Endothelial cell of umbilical vein (primary cell): ENCODE data around the gene UBE2F. TPM values are rescaled to one million over a fixed set of nuclear protein-coding genes. Genes with fewer than 3 reads are reported as not detected.

Experiments used
- BruUV-seq: library from RNA; stranded (reverse); fragments of 400-500 nt; replicated peaks from 2 replicates; lab custom pipeline; 2021; lab: Mats Ljungman, UMichigan
- CTCF ChIA-PET: fragments of 300-600, 350-600 bp; sonication (Branson Sonifier 250); formaldehyde crosslinking; loops from one replicate; lab custom pipeline; 2021; ENCODE audit warnings: antibody characterized with exemption, inconsistent platforms; lab: Charles Lee
- POLR2A ChIA-PET: fragments of 300-600, 350-600 bp; sonication (Branson Sonifier 250); formaldehyde crosslinking; loops from one replicate; lab custom pipeline; 2021; ENCODE audit warnings: antibody characterized with exemption, inconsistent platforms; lab: Charles Lee
- DNase-seq: peaks from one replicate; pipeline ENCODE4 v3.0.0-alpha.2; 2011; ENCODE audit warnings: low read depth, low spot score
- FAIRE-seq: peaks from 2 replicates; lab custom pipeline; 2011; peaks lifted over from hg19 to GRCh38; lab: Jason Lieb, UNC
- H2AFZ ChIP-seq: 2 replicates; pipeline ENCODE4 v1.6.0; 2012; ENCODE audit warnings: low read depth, low read length, control low read depth, inconsistent platforms
- H3K27ac ChIP-seq: 2 replicates; pipeline ENCODE4 v1.5.1; 2011; ENCODE audit warnings: low read depth, mild to moderate bottlenecking, control low read depth, low read length, moderate library complexity; ENCODE audit not compliant: insufficient read depth
- H3K27me3 ChIP-seq, 2 experiments: 2 replicates each; pipeline versions ENCODE4 v1.6.0 to v1.6.1; 2011; ENCODE audit warnings: low read length in 2 of 2, mixed read lengths in 1 of 2; ENCODE audit not compliant: control insufficient read depth in 2 of 2, insufficient read depth in 2 of 2
- H3K36me3 ChIP-seq, 2 experiments: 2 replicates in 1 of 2; 3 replicates in 1 of 2; pipeline ENCODE4 v1.5.1; 2011; ENCODE audit warnings: low read length in 2 of 2, mild to moderate bottlenecking in 1 of 2, moderate library complexity in 1 of 2; ENCODE audit not compliant: control insufficient read depth in 2 of 2, insufficient read depth in 2 of 2; ENCODE audit errors: extremely low read depth in 1 of 2
- H3K4me1 ChIP-seq: 3 replicates; pipeline ENCODE4 v1.5.1; 2011; ENCODE audit warnings: mild to moderate bottlenecking, low read length; ENCODE audit not compliant: control insufficient read depth, insufficient read depth; ENCODE audit errors: extremely low read depth
- H3K4me2 ChIP-seq: 2 replicates; pipeline ENCODE4 v1.6.1; 2011; ENCODE audit warnings: low read length, control low read depth, mixed read lengths; ENCODE audit not compliant: insufficient read depth
- H3K4me3 ChIP-seq, 3 experiments: fragments of 200-600 bp in 1 of 3; sonication (generic), shearing (Covaris generic) in 1 of 3; replicated peaks in 1 of 3; 2 replicates each; pipeline ENCODE4 v1.5.1; 2011 to 2016; ENCODE audit warnings: control low read depth in 3 of 3, low read length in 3 of 3, mild to moderate bottlenecking in 2 of 3, inconsistent platforms in 1 of 3, low read depth in 1 of 3, moderate library complexity in 1 of 3; ENCODE audit not compliant: insufficient read depth in 1 of 3
- H3K79me2 ChIP-seq: 2 replicates; pipeline ENCODE4 v1.6.0; 2012; ENCODE audit warnings: low read length, inconsistent platforms; ENCODE audit not compliant: control insufficient read depth, insufficient read depth
- H3K9ac ChIP-seq: replicated peaks from 2 replicates; pipeline ENCODE3; 2011; ENCODE audit warnings: low read length, control low read depth; ENCODE audit not compliant: insufficient read depth; ENCODE audit errors: extremely low read depth
- H3K9me1 ChIP-seq: replicated peaks from 3 replicates; pipeline ENCODE4 v1.6.0; 2011; ENCODE audit warnings: mild to moderate bottlenecking, low read length; ENCODE audit not compliant: control insufficient read depth, insufficient read depth; ENCODE audit errors: extremely low read depth
- H3K9me3 ChIP-seq: replicated peaks from 2 replicates; pipeline ENCODE4 v1.5.1; 2012; ENCODE audit warnings: low read length, inconsistent platforms; ENCODE audit not compliant: control insufficient read depth, insufficient read depth
- H4K20me1 ChIP-seq: replicated peaks from 2 replicates; pipeline ENCODE3; 2011; ENCODE audit warnings: mild to moderate bottlenecking, low read length; ENCODE audit not compliant: control insufficient read depth, insufficient read depth; ENCODE audit errors: extremely low read depth
- CTCF ChIP-seq, 2 donors: IDR thresholded peaks; 1 replicate in 1 of 2; 2 replicates in 1 of 2; pipeline ENCODE4 v1.5.1; 2011; ENCODE audit warnings: low read length in 2 of 2, mild to moderate bottlenecking in 2 of 2, moderate library complexity in 2 of 2, control low read depth in 1 of 2, inconsistent platforms in 1 of 2, low read depth in 1 of 2; ENCODE audit not compliant: insufficient read depth in 1 of 2; ENCODE audit errors: extremely low read depth in 1 of 2
- EZH2 ChIP-seq: IDR thresholded peaks from 2 replicates; pipeline ENCODE4 v1.6.1; 2012; ENCODE audit warnings: borderline replicate concordance, low read depth, mild to moderate bottlenecking, moderate library complexity, low read length, inconsistent platforms; ENCODE audit not compliant: severe bottlenecking
- FOS ChIP-seq: IDR thresholded peaks from 2 replicates; pipeline ENCODE4 v1.6.1; 2011; ENCODE audit warnings: mild to moderate bottlenecking, low read length, moderate library complexity, borderline replicate concordance; ENCODE audit not compliant: insufficient read depth
- GATA2 ChIP-seq: IDR thresholded peaks from 2 replicates; pipeline ENCODE4 v1.7.0; 2011; ENCODE audit warnings: low read depth, mild to moderate bottlenecking, moderate library complexity, mixed read lengths, low read length; ENCODE audit not compliant: insufficient read length, insufficient read depth
- JUN ChIP-seq: IDR thresholded peaks from 2 replicates; pipeline ENCODE4 v1.6.1; 2011; ENCODE audit warnings: borderline replicate concordance, low read depth; ENCODE audit not compliant: insufficient read length, insufficient read depth
- MYC ChIP-seq: IDR thresholded peaks from one replicate; pipeline ENCODE4 v1.6.1; 2011; ENCODE audit warnings: mild to moderate bottlenecking, low read depth, low read length
- POLR2AphosphoS5 ChIP-seq: IDR thresholded peaks from 2 replicates; pipeline ENCODE4 v1.6.1; 2012; ENCODE audit warnings: low read depth, mild to moderate bottlenecking, control low read depth, low read length, moderate library complexity; ENCODE audit not compliant: insufficient read depth
- dilution Hi-C: fragments of 300-500 bp; cut with MboI; formaldehyde crosslinking; loops from one replicate; pipeline ENCODE4 v1.15.0; 2019; ENCODE audit warnings: low sequenced_read_pairs; ENCODE audit not compliant: extremely low pct_ligation_motif_present
- intact Hi-C: fragments of 100-400 bp; cut with micrococcal nuclease; formaldehyde crosslinking; loops from one replicate; pipeline ENCODE4 v1.10.0; 2022
- polyA plus RNA-seq, 4 experiments: library from polyadenylated mRNA; depleted of rRNA in 3 of 4; stranded (reverse) in 3 of 4; unstranded in 1 of 4; fragments of >200 nt; gene quantifications; 2 replicates each; pipeline versions ENCODE4 v1.2.1 to v1.2.3, GENCODE V29; 2011 to 2012; ENCODE audit warnings: missing spikeins in 1 of 4
- total RNA-seq: library from RNA; stranded (reverse); gene quantifications from 2 replicates; pipeline ENCODE4 v1.2.3, GENCODE V29; 2021
- TF ChIP-seq, protein P1 (sequence below): IDR thresholded peaks from 2 replicates; pipeline ENCODE4 v1.6.1; 2011; ENCODE audit not compliant: insufficient read depth, insufficient read length

Gene UBE2F
- total and polyA plus RNA-seq, 2 donors (not counting 3 experiments of a cell fraction or from before 2014, with no cell fraction given), result 42.3 to 45.6 TPM

GRCh38 chr2:238019962-238020361 is 53.1 kb downstream of the UBE2F start:
- no TSS peak for BruUV-seq
- ChIA-PET POLR2A (no interaction called here), CTCF (interaction anchor here (0.8 kb wide), 1 partner anchor 97 kb away, joined by 3 read pairs; no protein-coding TSS in a partner anchor)
- Histone ChIP-seq H3K36me3 (peaks cover 2% of the 10 kb centered on the region in 2 experiments), H3K9me3 (no peaks in the 10 kb centered on the region), H3K4me2 (no peak overlapping the region), H3K27me3 (no peaks in the 10 kb centered on the region), H4K20me1 (no peaks in the 10 kb centered on the region), H3K27ac (no peak overlapping the region), H3K79me2 (no peaks in the 10 kb centered on the region), H3K9ac (no peak overlapping the region), H3K9me1 (no peaks in the 10 kb centered on the region), H3K4me1 (no peaks in the 10 kb centered on the region), H3K4me3 (no peak overlapping the region), H2AFZ (no peak overlapping the region)
- dilution Hi-C loops (no loop called here), intact Hi-C loops (no loop called here)
- DNase-seq (no peak), FAIRE-seq (no peak)
- TF ChIP-seq GATA2 (no peak), FOS (no peak), JUN (no peak), MYC (no peak), POLR2AphosphoS5 (no peak), CTCF (IDR thresholded peaks at IDR 0.05; ENCODE audit: extremely low read depth in 1 of 2, insufficient read depth in 1 of 2, low read depth in 1 of 2, low read length in 2 of 2) (no peak), EZH2 (no peak)
- TF ChIP-seq, protein P1, sequence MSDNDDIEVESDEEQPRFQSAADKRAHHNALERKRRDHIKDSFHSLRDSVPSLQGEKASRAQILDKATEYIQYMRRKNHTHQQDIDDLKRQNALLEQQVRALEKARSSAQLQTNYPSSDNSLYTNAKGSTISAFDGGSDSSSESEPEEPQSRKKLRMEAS, result no peak
